NCI-H1105 (cell line): ENCODE results near the gene PSMD6.
A peak's percentile ranks its signal among the peaks of the same experiment; 100 is the strongest.

Experiments used
- DNase-seq: peaks from one replicate; lab custom pipeline; 2025; lab: John Stamatoyannopoulos, UW

The PSMD6 gene

GRCh38 chr3:64008487-64009351 is 14.6 kb downstream of the PSMD6 start:
- DNase-seq = no peak

DNA sequence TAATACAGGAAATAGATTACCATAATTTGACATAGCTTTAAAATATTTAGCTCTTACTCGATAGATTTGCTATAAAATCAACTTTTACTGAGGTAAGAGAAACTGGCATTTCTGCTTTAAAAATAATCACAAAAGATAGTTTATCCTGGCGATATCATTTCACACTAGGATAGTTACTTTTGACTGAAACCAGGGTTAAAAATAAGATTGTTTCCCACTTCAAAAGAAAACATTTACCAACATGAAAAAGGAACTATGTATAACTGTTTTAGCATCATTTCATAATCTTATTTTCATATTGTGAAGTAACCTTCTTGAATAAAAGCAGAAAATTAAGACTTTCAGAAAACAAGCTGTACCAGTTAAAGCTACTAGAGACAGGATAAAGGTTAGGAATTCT is 15.3 kb downstream of the PSMD6 start:
- DNase-seq = no peak

GRCh38 chr3:64003589-64003988 is 19.7 kb downstream of the PSMD6 start:
- DNase-seq = no peak

DNA sequence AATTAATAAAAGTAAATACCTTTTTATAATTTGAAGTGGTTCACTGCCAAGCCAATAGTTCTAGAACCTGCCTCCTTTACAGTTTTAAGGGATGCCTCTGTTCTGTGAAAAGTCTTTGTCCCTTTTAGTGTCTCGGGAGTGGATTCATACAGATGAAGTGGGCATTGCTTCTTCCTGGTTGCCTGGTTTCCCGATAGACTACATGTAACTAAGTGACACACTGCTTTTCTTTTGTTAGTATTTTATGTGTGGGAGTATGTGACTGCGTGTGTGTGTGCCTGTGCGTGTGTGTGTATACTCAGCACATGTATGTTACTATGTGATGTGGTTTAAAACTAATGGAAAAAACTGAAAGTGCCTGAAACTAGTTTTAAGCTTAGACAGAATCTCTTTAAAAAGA is 21.1 kb downstream of the PSMD6 start:
- no peak for DNase-seq

- DNase-seq = no peak
These were observed 22.7 kb downstream of the PSMD6 start for GRCh38 chr3:64000453-64001055.

- DNase-seq = no peak
These were observed 24.2 kb downstream of the PSMD6 start for GRCh38 chr3:63998852-63999754.

- DNase-seq = no peak
These were observed 28.2 kb downstream of the PSMD6 start for GRCh38 chr3:63995086-63995485.

DNA sequence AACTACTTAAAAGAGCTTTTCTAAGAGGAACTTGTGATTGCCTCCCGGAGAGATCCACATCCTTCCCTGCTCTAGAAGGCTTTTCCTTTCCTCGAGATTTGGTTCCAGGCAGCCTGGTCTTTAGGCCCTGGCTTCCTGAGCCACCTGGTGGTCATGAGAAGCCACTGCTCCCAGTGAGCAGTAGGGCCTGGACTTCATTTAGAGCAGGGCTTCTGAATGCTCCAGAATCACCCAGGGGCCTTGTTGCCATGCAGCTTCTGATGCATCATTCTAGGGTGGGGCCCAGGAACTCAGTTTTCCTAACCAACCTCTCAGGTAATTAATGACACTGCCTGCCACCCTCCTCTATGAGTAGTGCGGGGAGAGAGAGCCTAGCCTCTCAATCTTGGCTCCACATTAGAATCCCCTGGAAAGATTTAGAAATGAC is 29.6 kb downstream of the PSMD6 start:
- peak; percentile 24 for DNase-seq

DNA sequence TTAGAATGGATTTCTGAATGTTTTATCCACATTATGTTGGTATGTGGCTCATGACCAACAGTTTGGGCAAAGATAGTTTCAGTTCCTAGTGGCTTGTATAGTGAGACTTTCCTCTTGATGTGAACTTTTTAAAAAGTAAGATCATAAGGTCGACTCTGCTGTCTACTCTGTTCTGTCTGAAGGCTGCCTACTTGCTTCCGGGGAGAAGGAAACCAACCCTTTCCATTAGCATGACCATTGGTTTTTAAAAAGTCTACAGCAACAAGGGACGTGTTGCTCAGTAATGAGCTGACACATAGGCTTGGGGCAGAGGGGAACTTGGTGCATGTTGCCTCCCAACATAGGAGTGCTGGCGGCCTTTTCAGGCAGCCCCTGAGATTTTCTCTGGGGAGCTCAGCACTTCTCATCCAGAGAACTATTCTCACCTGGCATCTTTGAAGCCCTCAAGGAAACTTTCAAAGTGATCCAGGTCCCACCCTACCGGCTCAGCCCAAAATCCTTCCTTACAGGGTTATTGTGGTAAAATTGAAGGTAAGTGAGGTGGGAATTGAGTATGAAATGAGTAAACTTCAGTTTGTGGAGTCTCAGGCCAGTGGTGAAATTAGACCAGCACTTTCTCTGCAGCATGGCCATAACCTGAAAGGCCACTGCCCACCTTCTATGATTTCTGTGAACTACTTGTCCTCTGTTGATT is 30.6 kb downstream of the PSMD6 start:
- no peak for DNase-seq

- no peak for DNase-seq
These were observed 31.6 kb downstream of the PSMD6 start for GRCh38 chr3:63991666-63992065.

DNA sequence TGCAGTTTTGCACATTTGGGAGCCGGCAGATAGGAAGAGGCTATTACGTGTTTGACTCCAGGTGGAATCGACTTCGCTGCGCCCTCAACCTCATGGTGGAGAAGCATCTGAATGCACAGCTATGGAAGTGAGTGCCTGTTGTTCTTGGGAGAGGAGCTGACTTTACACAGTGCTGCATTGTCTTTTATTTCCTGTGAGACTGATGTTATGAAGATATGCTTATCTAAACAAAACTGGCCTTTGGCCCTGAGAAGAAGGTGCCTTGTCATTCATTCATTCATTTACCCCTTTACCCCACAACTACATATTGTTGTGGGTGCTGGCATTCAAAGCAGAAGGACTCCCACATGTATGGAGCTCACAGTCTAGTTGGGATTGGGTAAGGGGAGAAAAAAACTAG is 32.6 kb downstream of the PSMD6 start:
- DNase-seq = no peak

DNA sequence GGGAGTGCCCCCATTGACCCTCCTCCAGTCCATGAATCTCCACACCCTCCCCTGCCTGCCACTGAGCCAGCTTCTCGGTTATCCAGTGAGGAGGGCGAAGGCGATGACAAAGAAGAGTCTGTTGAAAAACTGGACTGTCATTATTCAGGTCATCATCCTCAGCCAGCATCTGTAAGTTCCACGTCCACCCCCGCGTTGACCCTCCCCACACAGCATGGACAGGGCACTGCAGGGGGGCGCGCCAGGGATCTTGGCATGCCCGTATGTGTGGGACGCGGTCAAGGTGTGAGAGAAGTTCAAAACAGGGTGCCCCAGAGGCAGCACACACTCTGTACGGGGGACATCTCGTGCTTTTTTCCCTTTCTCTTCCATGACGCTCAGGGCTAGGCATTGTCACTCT is 33.1 kb downstream of the PSMD6 start:
- DNase-seq = no peak

DNA sequence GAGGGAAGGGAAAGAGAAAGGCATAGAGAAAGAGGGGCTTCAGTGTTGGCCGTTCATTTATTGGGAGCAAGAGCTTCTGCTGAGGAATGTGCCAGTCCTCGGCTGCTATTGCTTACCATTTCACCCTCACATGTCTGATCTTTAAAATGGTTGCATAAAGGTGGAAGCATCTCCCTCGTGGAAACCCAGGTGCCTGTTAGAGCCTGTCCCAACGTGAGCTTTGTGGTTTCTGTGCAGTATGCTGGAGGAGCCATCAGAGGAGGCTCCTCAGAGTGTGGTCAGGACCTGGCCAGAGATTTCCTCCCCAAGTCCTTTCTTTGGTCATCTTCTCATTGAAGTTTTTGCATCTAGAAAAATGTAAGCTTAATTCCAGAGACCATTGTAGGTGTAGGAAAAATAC is 34.4 kb downstream of the PSMD6 start:
- no peak for DNase-seq

DNA sequence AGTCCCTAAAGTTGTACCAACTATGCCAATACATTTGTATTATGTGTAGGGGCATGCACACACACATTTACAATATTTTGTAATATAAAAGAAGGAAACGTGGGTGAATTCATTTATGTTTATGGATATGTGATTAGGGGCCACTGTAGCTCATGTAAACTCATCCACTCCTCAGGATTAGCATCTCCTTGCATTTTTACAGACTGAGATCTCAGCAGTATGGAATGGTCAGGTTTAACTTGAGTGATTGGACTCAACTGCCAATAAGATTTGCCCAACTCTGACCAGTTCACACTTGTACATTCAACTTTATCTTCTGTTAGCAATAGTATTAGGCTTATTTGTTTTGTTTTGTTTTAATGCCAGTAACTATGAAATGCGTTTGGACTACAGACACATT is 36.5 kb downstream of the PSMD6 start:
- DNase-seq = no peak

DNA sequence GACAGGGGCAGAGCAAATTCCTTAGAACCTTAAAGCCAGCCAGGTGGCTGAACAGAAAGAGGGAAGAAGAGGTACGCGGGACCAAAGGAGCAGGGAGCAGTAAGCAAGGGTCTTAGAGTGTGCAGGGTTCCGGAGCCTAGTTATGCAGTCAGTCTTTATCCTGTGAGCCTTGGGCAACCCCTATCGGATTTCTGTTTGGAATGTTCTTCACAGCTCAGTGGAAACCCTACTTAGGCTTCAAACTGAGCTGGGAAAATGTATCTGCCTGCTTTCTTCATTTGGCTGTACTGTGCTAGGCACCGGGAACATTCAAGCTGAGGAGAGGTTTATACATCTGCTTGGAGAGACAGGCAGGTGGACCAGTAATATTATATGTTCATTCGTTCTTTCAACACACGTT is 37.1 kb downstream of the PSMD6 start:
- no peak for DNase-seq

DNA sequence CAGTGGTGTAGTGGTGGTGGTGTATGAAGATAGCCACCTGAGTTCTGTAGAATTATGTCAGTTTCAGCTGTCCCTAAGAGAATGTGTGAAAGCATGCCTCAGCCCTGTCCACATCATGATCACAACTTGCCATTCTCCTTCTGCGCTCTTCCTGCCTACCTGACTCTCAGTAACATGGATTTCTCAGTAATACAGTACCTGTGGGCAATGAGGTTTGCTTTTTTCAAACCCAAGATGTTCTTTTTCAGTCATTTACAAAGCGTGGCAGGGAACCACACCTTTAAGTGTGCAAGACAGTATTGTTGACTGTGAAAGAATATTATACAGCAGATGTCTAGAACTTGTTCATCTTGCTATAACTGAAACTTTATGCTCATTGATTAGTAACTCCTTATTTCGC is 38.9 kb downstream of the PSMD6 start:
- no peak for DNase-seq

DNA sequence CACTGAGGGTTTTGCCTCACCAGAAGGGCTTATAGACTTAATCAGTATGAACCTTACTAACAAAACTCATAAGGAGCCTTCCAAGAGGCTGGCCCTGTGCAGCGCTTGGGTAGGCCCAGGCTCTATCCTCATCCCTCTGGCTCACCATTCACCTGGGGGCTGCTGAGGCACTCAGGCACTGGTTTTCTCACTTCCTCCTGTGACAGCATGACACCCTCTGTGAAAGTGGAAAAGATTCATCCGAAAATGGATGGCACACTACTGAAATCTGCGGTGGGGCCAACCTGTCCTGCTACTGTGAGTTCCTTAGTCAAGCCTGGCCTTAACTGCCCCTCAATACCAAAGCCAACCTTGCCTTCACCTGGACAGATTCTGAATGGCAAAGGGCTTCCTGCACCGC is 41.3 kb downstream of the PSMD6 start:
- no peak for DNase-seq

DNA sequence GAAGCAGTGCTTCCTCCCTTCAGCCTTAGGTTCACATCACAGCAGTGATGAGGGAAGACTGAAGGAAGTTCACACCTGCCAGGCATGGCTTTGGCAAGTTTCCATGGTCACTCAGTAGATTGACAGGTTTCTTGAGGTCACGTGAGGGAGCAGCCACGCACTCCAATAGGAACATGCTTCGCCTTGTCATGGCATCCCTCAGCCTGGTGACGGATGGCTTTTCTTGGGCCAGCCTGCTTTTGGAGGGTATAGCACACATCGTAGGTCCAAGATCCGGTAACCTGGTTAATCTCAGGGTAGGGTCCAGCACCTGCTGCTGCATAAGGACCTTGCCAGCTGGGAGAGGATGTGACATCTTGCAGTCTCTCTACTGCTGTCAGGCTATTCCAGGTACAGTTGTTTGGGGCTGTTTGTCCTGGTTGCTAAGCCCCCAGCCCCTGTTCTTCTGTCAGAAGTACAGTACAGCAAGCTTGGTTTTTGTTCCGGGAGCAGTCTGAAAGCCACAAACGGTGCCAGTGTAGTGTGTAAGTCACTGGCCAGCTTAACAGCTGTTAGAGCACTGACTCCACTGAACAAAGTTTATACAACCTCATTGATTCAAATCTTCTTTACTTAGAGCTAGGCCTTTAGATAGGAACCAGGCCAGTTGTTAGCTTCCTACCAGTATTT is 42.3 kb downstream of the PSMD6 start:
- DNase-seq = no peak

- DNase-seq = no peak
These were observed 43.3 kb downstream of the PSMD6 start for GRCh38 chr3:63980019-63980418.

DNA sequence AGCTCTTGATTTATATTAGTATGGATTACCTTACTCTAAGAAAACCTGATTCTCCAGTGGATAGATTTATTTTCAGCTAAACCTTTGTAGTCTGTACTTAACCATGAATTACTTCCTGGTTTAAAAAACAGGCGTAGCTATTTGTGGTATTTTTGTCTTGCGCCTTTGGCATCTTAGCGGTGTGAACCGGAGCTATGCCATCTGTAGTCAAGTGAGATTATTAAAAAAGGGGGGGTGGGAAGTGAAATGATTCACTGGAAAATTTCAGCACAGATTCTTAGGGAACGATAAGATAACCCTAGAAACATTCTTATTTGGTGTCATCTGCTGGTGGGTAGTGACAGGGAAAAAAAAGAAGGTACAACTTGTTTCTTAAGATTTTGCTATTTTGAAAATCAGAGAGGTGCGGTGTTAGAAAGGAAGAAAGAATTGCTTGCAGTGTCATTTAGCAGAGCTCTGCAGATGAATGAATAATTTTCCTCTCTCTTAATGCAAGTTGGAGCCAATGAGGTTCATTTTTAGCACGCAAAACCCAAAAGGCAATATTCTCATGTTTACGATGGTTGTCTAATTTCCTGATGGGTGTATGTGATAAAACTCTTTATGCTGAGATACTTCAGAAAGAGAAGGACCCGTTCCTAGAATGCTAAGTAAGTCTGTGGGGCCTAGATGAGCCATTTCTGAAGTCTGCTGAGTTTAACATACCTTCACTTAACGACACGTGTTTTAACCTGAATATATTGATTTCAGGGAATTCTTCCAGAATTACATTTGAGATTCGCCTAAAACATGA is 44.0 kb downstream of the PSMD6 start:
- no peak for DNase-seq

- no peak for DNase-seq
These were observed 45.4 kb downstream of the PSMD6 start for GRCh38 chr3:63977893-63978292.
